GM18867 (cell line): ENCODE data around the gene RAB9B.
A peak's percentile ranks its signal among the peaks of the same experiment; 100 is the strongest.

Experiments
- ATAC-seq: cut with Tn5 transposase; IDR thresholded peaks from one replicate; pipeline ENCODE4 v1.9.1; 2021; ENCODE audit warnings: mild to moderate bottlenecking, moderate library complexity; ENCODE audit not compliant: unreplicated experiment

The RAB9B gene

DNA sequence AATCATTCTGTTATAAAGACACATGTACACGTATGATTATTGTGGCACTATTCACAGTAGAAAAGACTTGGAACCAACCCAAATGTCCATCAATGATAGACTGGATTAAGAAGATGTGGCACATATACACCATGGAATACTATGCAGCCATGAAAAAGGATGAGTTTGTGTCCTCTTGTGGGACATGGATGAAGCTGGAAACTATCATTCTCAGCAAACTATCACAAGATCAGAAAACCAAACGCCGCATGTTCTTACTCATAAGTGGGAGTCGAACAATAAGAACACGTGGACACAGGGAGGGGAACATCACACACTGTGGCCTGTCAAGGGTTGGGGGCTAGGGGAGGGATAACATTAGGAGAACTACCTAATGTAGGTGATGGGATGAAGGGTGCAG, 15.0 kb downstream of the RAB9B start:
- peak; percentile 14 for ATAC-seq

GRCh38 chrX:103811858-103812257, 20.2 kb downstream of the RAB9B start:
- no peak for ATAC-seq

DNA sequence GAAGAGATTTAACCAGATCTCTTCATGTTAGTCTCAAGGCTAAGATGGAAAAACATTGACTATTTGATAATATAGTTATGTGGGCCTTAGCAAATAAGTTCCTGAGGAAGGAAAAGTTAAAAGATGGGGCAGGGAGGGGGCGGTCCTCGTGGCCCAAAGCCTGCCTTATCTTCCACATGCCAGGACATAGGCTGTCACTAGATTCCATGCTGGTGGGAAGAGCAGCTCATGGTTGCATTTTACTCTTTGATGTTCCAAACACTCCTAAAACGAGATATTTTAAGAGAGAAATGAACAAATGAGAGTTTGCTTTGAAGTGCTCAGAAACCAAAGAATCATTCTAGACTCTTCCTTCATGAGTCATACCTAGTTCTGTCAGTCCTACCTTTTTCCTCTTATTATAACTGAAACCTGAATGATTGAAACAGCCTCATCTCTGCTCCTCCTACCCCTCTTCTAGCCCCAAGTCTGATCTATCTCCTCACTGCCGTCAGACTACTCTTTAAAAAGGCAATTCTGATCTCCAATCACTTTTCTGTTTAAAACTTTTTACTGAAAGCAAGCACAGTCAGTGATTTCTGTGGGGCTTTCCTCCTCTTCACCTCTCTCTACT, 25.1 kb downstream of the RAB9B start:
- ATAC-seq: no peak

GRCh38 chrX:103805860-103806259, 26.2 kb downstream of the RAB9B start:
- no peak for ATAC-seq

DNA sequence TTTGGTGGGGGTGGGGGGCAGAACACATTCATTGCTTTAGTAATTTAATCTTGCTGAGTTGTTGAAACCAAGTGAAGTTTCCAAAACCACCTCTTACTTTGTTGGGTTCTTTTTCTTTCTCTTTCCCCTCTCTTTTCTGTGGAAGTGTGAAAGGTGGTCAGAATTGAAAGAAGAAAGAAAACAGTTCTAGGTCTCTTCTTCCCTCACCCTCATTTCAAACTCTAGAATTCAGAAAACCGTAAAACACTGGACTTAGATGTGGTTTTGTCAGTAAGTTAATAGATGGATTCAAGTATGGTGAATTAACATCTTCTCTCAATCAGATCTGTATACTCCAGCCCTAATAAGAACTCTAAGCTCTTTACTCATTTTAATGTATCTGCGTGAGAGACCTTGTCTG, 31.7 kb downstream of the RAB9B start:
- ATAC-seq: no peak

DNA sequence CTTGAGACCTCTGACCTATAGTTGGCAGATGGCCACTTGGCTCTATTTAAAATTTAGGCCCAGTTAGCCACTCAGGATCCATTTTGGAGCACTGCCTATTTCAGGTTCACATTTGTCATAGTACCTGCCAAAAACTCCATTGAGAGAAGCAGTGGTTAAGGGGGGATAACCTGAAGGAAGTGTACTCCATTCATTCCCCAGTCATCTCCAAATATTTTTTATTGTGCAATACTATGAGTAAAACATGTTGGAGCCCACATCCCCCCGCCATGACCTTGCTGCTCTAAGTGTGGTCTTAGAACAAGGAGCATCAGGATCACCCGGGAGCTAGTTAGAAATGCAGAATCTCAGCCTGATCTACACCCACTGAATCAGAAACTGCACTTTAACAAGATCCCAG, 34.4 kb downstream of the RAB9B start:
- ATAC-seq: no peak

GRCh38 chrX:103794119-103794518, 37.9 kb downstream of the RAB9B start:
- no peak for ATAC-seq

DNA sequence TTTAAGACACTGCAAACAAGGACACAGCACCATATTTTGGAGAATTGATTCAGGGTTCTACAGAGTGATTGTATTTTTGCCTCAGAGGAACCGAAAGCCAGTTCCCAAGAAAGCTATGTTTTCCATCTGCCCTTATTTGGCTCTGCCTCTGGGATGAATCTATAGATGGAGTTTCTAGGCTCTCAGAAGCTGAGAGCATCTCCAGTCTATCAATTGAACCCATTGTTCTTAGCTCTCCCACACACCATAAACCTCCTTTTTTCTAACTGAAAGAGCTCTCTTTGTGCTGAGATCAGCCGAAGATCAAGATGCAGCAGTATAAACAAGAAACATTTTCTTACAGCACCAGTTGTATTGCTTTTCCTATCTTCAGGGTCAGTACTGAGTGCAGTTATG, 38.5 kb downstream of the RAB9B start:
- no peak for ATAC-seq

DNA sequence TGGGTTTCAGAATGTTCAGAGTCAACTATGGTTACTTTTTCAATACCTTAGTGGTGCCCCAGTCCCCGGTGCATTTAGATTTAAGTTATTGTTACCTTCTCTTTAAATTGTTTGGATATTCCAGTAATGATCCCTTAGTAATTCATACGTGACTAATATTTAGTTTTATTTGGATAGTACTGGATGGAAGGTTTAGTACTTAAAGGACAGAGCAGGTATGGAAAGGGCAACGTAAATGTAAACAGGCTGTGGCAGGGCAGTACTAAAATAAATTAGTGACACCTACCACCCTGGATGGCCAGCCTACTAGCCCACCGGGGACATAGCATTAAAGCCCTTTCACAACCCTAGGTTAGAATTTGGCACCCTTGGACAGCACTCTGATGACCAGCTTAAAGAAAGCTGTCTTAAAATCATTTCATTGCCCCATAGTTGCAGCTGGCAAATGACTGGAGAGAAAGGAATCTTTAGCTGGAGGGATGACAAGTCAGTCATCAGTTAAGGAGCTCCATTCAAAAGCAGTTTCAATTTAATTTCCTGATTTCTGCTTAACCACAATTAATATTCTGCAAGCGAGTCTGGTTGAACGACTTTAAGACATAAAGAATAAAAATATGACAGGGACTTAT, 39.0 kb downstream of the RAB9B start:
- no peak for ATAC-seq

DNA sequence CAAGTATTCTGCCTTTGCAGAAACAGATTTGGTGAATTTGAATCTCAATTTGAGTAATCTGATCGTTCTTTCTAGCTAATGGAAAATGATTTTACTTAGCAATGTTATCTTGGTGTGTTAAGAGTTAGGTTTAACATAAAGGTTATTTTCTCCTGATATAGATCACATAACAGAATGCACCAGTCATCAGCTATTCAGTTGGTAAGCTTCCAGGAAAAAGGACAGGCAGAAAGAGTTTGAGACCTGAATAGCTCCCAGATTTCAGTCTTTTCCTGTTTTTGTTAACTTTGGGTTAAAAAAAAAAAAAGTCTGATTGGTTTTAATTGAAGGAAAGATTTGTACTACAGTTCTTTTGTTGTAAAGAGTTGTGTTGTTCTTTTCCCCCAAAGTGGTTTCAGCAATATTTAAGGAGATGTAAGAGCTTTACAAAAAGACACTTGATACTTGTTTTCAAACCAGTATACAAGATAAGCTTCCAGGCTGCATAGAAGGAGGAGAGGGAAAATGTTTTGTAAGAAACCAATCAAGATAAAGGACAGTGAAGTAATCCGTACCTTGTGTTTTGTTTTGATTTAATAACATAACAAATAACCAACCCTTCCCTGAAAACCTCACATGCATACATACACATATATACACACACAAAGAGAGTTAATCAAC, 40.1 kb downstream of the RAB9B start:
- ATAC-seq: no peak

DNA sequence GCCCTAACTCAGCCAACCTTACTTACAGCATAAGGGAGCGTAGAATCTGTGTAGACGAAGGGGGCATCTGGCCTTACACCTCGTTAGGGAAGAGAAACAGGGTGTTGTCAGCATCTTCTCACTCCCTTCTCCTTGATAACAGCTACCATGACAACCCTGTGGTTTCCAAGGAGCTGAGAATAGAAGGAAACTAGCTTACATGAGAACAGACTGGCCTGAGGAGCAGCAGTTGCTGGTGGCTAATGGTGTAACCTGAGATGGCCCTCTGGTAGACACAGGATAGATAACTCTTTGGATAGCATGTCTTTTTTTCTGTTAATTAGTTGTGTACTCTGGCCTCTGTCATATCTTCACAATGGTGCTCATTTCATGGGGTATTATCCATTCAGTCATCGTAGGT, 40.8 kb downstream of the RAB9B start:
- ATAC-seq: no peak

GRCh38 chrX:103789004-103789403, 43.1 kb downstream of the RAB9B start:
- peak; percentile 93 for ATAC-seq

DNA sequence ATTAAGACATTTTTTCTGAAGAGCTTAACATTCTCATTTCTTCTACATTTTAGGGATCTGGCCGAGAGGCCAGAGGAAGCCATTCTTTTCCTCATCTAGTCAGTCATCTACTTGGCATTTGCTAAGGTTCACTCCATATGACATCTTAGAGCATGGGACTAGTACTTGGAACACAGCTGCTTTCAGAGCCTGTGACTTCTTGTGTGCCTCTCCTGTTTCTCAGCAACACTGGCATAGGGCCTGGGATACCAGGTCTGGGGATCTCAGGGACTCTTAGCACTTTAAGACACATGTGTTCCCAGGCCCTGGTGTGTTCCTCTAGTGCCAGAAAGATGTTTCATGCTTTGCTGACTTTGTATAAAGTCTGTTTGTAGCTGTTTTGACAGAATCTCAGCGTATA, 48.1 kb downstream of the RAB9B start:
- ATAC-seq: no peak

DNA sequence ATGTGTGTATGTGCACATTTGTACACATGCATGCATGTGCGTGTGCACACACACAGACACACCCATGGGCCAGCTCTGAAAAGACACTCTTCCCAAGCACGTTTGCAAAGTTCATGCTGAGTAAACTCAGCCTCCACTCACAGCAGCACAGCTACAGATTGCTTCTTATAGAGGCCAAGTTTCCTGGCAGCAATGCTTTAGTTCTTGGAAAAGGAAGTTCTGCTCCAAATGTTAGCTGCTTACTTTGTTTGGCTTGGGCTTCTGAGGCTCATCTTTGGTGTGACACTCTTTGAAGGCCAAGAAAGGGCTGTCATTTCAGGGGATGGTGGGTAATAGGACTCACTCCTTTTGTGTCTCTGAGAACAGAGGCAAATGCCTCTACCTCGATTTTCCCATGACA, 48.9 kb downstream of the RAB9B start:
- ATAC-seq: no peak

- ATAC-seq: no peak
Measured at GRCh38 chrX:103782640-103783039, 49.4 kb downstream of the RAB9B start.

DNA sequence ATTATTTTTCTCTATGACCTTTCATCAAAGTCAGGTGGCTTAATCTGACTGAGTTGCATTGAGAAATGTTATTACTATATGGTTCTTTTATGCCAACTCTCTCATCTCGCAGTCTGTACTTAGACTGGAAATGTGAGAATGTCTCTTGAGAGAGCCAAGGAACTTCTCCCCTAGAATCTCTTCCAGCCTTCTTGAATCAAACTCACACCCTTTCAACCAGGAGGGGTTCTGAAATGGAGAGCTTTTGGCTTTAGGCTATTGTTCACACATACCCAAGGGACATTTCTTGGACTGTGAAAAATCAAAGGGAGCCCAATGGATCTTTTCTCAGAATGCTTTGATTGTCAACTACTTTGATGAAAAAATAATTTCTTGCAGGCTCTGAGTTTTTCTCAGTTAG, 50.4 kb downstream of the RAB9B start:
- ATAC-seq: no peak

DNA sequence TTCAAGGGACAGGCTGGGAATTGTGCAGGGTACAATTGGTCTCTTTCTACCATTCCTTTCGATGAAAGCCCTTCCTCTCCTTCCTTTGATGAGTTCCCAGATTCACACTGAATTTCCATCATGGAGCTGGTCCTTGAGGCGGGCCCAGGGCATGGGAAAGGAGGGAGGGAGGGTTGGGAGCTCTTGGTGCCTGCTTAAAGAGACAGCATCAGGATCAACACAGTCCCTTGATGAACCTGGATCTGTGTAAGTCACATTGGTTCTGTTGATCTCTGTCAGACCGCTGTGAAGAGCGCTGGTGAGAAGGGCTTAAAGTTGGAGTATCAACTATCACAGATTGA, 51.0 kb downstream of the RAB9B start:
- ATAC-seq: no peak

DNA sequence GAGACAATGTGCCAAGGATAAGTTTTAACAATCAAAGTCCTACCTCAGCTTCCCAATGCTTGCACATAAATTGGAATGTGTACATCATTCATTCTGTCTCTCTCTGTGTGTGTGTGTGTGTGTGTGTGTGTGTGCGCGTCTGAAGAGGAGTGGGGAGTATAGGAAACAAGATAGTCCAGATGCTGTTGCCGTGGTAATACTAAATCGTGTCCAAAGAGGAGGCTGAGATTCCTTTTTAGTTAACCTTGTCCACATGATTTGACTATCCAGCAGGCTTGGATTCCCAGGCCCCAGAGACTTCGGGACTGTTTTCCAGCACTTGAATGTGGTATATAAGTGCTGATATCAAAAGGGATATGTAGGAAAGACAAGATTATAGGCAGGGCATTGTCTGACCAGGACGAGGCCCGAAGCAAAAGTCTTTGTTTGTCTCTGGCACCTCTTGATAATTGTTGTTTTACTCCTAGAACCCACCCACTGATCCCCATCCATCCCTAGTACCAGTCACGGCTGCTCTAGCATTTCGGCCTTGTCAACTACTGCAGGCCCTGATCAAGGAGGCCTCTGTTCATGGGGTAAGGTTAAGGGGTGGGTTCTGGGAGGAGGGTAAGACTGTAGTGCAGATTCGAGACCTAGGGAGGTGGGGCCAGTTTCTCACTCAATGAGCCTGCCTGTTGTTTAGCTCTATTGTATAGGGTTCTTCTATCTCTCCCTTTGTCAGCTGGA, 51.6 kb downstream of the RAB9B start:
- no peak for ATAC-seq

DNA sequence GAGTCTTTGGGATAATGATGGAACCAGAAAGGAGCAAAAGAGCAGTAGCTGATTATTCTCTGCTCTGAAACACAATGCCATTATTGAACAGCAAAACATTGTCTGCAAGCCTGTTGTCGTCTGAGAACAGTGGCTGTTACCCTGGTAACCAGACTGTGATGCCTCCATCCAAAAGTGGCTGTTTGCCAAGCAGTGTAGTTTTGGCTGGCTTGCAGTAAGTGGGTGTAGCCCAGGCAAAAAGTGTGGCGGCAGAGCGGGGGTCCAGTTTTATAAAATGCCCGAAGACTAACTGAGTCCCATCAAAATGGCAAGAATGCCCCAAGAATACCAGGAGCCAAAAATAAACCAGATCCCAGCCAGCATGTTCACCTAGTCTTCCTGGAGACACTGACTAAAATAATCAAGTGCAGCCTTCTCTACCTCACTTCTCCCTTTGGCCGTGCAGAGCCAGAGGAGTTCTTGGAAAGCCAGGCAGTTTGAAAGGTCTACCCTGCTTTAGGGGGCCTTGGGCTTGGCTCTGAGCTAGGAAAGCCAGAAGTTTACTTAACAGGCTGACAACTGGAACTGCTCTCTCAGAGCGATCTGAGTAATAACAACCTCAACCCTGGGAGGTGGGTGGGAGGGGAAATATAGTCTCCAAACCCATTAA, 52.8 kb downstream of the RAB9B start:
- ATAC-seq: no peak

- ATAC-seq: no peak
Measured at GRCh38 chrX:103776546-103776945, 55.5 kb downstream of the RAB9B start, which contains the start of gene PLP1. PLP1 (plus strand) TSS chrX:103776840; CDS start chrX:103776996, 156 bp downstream.

DNA sequence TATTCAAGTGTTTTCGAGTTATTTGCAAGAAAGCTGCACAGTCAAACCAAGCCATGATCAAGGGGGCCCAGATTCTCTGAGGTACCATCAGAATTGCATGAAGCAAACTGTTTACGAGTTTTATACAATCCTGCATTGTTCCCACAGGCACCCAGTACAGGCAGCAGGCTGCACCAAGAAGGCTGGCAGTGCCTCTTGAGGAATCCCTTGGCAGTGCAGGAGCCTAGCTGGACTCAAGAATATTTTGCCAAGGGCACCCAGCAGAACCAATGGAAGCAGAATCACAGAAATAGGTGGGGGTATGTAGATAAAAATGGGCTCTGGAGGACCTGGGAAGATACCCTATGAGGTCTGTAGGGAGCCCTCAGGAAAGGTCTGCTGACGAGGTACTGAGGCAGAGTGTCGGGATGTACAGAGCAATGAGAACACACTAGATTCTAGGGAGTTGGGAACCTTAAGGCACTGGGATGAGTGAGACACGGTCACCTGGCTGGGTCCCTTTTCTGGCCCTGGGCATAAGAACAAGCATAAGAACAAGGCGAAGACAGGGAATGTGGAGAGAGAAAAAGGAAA, 57.9 kb downstream of the RAB9B start:
- ATAC-seq: no peak
